OCI-LY1 (cell line): ENCODE measurements around the gene CNN3.

Experiments used
- H2AFZ ChIP-seq: fragments of 200-600 bp; sonication (generic), shearing (Covaris generic); 2 replicates; pipeline ENCODE4 v1.6.0; 2014; ENCODE audit warnings: antibody characterized with exemption, mild to moderate bottlenecking, low read length
- H3F3A ChIP-seq: fragments of 200-600 bp; sonication (generic), shearing (Covaris generic); 2 replicates; pipeline ENCODE4 v1.6.0; 2014; ENCODE audit warnings: mild to moderate bottlenecking, antibody characterized with exemption, low read length, moderate library complexity; ENCODE audit not compliant: insufficient read depth
- H3K27ac ChIP-seq: fragments of 200-600 bp; sonication (generic); 2 replicates; pipeline ENCODE4 v1.5.1; 2014; ENCODE audit warnings: low read length, mixed run types, mild to moderate bottlenecking, low read depth; ENCODE audit not compliant: poor library complexity, severe bottlenecking
- H3K27me3 ChIP-seq: fragments of 200-600 bp; sonication (generic); 2 replicates; pipeline ENCODE4 v1.6.0; 2014; ENCODE audit warnings: antibody characterized with exemption, mild to moderate bottlenecking, low read length, moderate library complexity; ENCODE audit not compliant: insufficient read depth
- H3K36me3 ChIP-seq: fragments of 200-600 bp; sonication (generic); 2 replicates; pipeline ENCODE4 v1.6.1; 2014; ENCODE audit warnings: mild to moderate bottlenecking, antibody characterized with exemption, low read length, moderate library complexity, mixed read lengths; ENCODE audit not compliant: insufficient read depth
- H3K4me1 ChIP-seq: fragments of 200-600 bp; sonication (generic); 2 replicates; pipeline ENCODE4 v1.5.1; 2014; ENCODE audit warnings: mild to moderate bottlenecking, low read length, moderate library complexity; ENCODE audit not compliant: insufficient read depth, severe bottlenecking
- H3K4me2 ChIP-seq: fragments of 200-600 bp; sonication (generic), shearing (Covaris generic); 2 replicates; pipeline ENCODE4 v1.6.1; 2014; ENCODE audit warnings: low read length
- H3K4me3 ChIP-seq: fragments of 200-600 bp; sonication (generic); 2 replicates; pipeline ENCODE4 v1.5.1; 2014; ENCODE audit warnings: low read length, low read depth, mild to moderate bottlenecking, mixed read lengths; ENCODE audit not compliant: poor library complexity, severe bottlenecking
- H3K79me2 ChIP-seq: fragments of 200-600 bp; shearing (Covaris generic); 2 replicates; pipeline ENCODE4 v1.6.1; 2016; ENCODE audit warnings: mixed run types, low read length, mixed read lengths; ENCODE audit not compliant: insufficient read depth
- H3K9ac ChIP-seq: fragments of 200-600 bp; sonication (generic), shearing (Covaris generic); 2 replicates; pipeline ENCODE4 v1.6.1; 2014; ENCODE audit warnings: mild to moderate bottlenecking, low read length, mixed read lengths
- H3K9me2 ChIP-seq: fragments of 200-600 bp; sonication (generic), shearing (Covaris generic); 2 replicates; pipeline ENCODE4 v1.6.1; 2014; ENCODE audit warnings: low read depth, mild to moderate bottlenecking, low read length, mixed read lengths
- H3K9me3 ChIP-seq: fragments of 200-600 bp; shearing (Covaris generic); 2 replicates; pipeline ENCODE4 v1.6.1; 2014; ENCODE audit warnings: low read length, mixed read lengths
- H4K20me1 ChIP-seq: fragments of 200-600 bp; sonication (generic), shearing (Covaris generic); 2 replicates; pipeline ENCODE4 v1.6.0; 2016; ENCODE audit warnings: mild to moderate bottlenecking, low read length; ENCODE audit not compliant: insufficient read depth
- CTCF ChIP-seq: fragments of 200-600 bp; sonication (generic), shearing (Covaris generic); IDR thresholded peaks from 2 replicates; pipeline ENCODE4 v1.5.1; 2017; ENCODE audit warnings: mild to moderate bottlenecking, antibody characterized with exemption, low read length, moderate library complexity, mixed read lengths
- EZH2 ChIP-seq: fragments of 200-600 bp; sonication (generic), shearing (Covaris generic); IDR thresholded peaks from 2 replicates; pipeline ENCODE4 v1.8.0; 2017; ENCODE audit warnings: borderline replicate concordance, mixed run types, mild to moderate bottlenecking, antibody characterized with exemption, low read length, moderate library complexity, mixed read lengths

Gene CNN3

GRCh38 chr1:94872771-94873495 is 54.0 kb downstream of the CNN3 start:
- no peaks in the 10 kb centered on the region for H3K4me1 ChIP-seq
- H3K79me2 ChIP-seq = no peaks in the 10 kb centered on the region
- H4K20me1 ChIP-seq = no peaks in the 10 kb centered on the region
- H3K9me2 ChIP-seq = no peaks in the 10 kb centered on the region
- no peaks in the 10 kb centered on the region for H3F3A ChIP-seq
- no peak overlapping the region for H2AFZ ChIP-seq
- H3K36me3 ChIP-seq = no peaks in the 10 kb centered on the region
- no peak overlapping the region for H3K4me3 ChIP-seq
- TF ChIP-seq EZH2 (no peak), CTCF (no peak)
- no peak overlapping the region for H3K9ac ChIP-seq
- H3K9me3 ChIP-seq = no peaks in the 10 kb centered on the region
- H3K27me3 ChIP-seq = no peaks in the 10 kb centered on the region
- no peak overlapping the region for H3K4me2 ChIP-seq
- H3K27ac ChIP-seq = no peak overlapping the region

- Histone ChIP-seq H3K79me2 (no peaks in the 10 kb centered on the region), H4K20me1 (no peaks in the 10 kb centered on the region), H3K27ac (no peak overlapping the region), H3K36me3 (no peaks in the 10 kb centered on the region), H3K9ac (no peak overlapping the region), H3K9me2 (no peaks in the 10 kb centered on the region), H3K4me2 (no peak overlapping the region), H3K4me3 (no peak overlapping the region), H2AFZ (no peak overlapping the region), H3F3A (no peaks in the 10 kb centered on the region), H3K9me3 (no peaks in the 10 kb centered on the region), H3K27me3 (no peaks in the 10 kb centered on the region), H3K4me1 (no peaks in the 10 kb centered on the region)
- TF ChIP-seq EZH2 = no peak
- TF ChIP-seq CTCF = no peak
Measured at GRCh38 chr1:94871031-94871430, 55.9 kb downstream of the CNN3 start.

- no peak overlapping the region for H3K4me2 ChIP-seq
- no peak overlapping the region for H2AFZ ChIP-seq
- no peak overlapping the region for H3K9ac ChIP-seq
- H3F3A ChIP-seq = no peaks in the 10 kb centered on the region
- no peaks in the 10 kb centered on the region for H3K4me1 ChIP-seq
- H3K9me2 ChIP-seq = no peaks in the 10 kb centered on the region
- TF ChIP-seq EZH2 = no peak
- TF ChIP-seq CTCF = no peak
- no peaks in the 10 kb centered on the region for H4K20me1 ChIP-seq
- no peak overlapping the region for H3K27ac ChIP-seq
- H3K4me3 ChIP-seq = no peak overlapping the region
- H3K9me3 ChIP-seq = no peaks in the 10 kb centered on the region
- H3K36me3 ChIP-seq = no peaks in the 10 kb centered on the region
- no peaks in the 10 kb centered on the region for H3K27me3 ChIP-seq
- H3K79me2 ChIP-seq = no peaks in the 10 kb centered on the region
Measured at GRCh38 chr1:94866164-94866807, 60.6 kb downstream of the CNN3 start.
